Measurements from ENCODE around the gene SSC5D. TPM values are rescaled to one million over a fixed set of nuclear protein-coding genes. Genes with fewer than 3 reads are reported as not detected.

The SSC5D gene
- total RNA-seq, 1 donor from 2014 or later: 0.13 TPM

- DNase-seq (ENCODE audit: low read depth, low spot score): no peak
Measured at GRCh38 chr19:55554741-55555152, 66.5 kb downstream of the SSC5D start.

GRCh38 chr19:55559684-55560083, 71.4 kb downstream of the SSC5D start:
- DNase-seq (ENCODE audit: low read depth, low spot score): no peak

GRCh38 chr19:55563261-55563690, 75.0 kb downstream of the SSC5D start:
- DNase-seq (ENCODE audit: low read depth, low spot score): no peak

GRCh38 chr19:55566823-55567222, 78.6 kb downstream of the SSC5D start:
- DNase-seq (ENCODE audit: low read depth, low spot score): no peak

DNA sequence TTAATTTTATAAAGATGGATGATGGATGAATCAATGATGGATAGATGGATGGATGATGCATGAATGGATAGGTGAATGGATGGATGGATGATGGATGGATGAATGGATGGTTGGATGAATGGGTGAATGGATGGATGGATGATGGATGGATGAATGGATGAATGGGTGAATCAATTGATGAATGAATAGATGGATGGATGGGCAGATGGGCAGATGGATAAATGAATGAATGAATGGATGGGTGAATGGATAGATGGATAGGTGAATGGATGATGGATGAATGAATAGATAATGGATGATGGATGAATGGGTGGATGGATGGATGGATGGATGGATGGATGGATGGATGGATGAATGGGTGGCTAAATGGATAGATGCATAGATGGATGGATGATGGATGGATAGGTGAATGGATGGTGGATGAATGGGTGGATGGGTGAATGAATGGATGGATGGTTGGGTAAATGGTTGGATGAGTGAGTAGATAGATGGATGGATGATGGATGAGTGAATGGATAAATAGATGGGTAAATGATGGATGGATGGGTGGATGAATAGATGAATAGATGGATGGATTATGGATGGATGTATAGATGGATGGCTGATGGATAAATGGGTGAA, 79.6 kb downstream of the SSC5D start:
- DNase-seq (ENCODE audit: low read depth, low spot score): no peak

Other genes starting within 250 kb of the SSC5D start
- 32.5 and 33.0 TPM in 2 replicates for gene PPP6R1, start 229.4 kb upstream of the SSC5D start, total RNA-seq
- gene HSPBP1, start 208.3 kb upstream of the SSC5D start, total RNA-seq: 30.1 and 37.8 TPM in 2 replicates
- gene BRSK1, start 204.4 kb upstream of the SSC5D start, total RNA-seq: 0.07 and 0.40 TPM in 2 replicates
- gene TMEM150B, start 163.1 kb upstream of the SSC5D start, total RNA-seq: not detected in 2 replicates
- 4.3 and 4.8 TPM in 2 replicates for gene KMT5C, start 148.6 kb upstream of the SSC5D start, total RNA-seq
- not detected in 2 replicates for gene COX6B2, start 133.7 kb upstream of the SSC5D start, total RNA-seq
- gene GARIN5B, start 125.2 kb upstream of the SSC5D start, total RNA-seq: not detected in 2 replicates
- gene IL11, start 118.0 kb upstream of the SSC5D start, total RNA-seq: 0.33 TPM in 1 of 2 replicates, not detected in the other
- not detected in 2 replicates for gene TMEM190, start 111.6 kb upstream of the SSC5D start, total RNA-seq
- 0.21 and 0.46 TPM in 2 replicates for gene TMEM238, start 104.1 kb upstream of the SSC5D start, total RNA-seq
- gene RPL28, start 102.5 kb upstream of the SSC5D start, total RNA-seq: 208 and 256 TPM in 2 replicates
- gene UBE2S, start 80.6 kb upstream of the SSC5D start, total RNA-seq: 150 and 327 TPM in 2 replicates
- not detected in 2 replicates for gene SHISA7, start 45.1 kb upstream of the SSC5D start, total RNA-seq
- gene ISOC2, start 26.8 kb upstream of the SSC5D start, total RNA-seq: 36.0 and 63.3 TPM in 2 replicates
- gene C19orf85, start 23.7 kb upstream of the SSC5D start, total RNA-seq: not detected in 2 replicates
- 0.99 and 1.1 TPM in 2 replicates for gene ZNF628, start 11.8 kb upstream of the SSC5D start, total RNA-seq
- 9.8 and 21.2 TPM in 2 replicates for gene NAT14, start 3.2 kb upstream of the SSC5D start, total RNA-seq
- gene SBK2, start 48.7 kb downstream of the SSC5D start, total RNA-seq: not detected in 2 replicates
- gene SBK3, start 57.1 kb downstream of the SSC5D start, total RNA-seq: 0.13 and 0.28 TPM in 2 replicates
- gene ZNF579, start 92.4 kb downstream of the SSC5D start, total RNA-seq: 2.6 and 4.1 TPM in 2 replicates
- 2.4 and 2.5 TPM in 2 replicates for gene FIZ1, start 111.1 kb downstream of the SSC5D start, total RNA-seq
- 12.2 and 12.5 TPM in 2 replicates for gene ZNF524, start 111.9 kb downstream of the SSC5D start, total RNA-seq
- gene ZNF865, start 117.2 kb downstream of the SSC5D start, total RNA-seq: 0.67 and 0.86 TPM in 2 replicates
- gene ZNF784, start 136.1 kb downstream of the SSC5D start, total RNA-seq: 2.5 and 3.7 TPM in 2 replicates
- 2.5 and 2.6 TPM in 2 replicates for gene ZNF580, start 152.6 kb downstream of the SSC5D start, total RNA-seq
- 18.0 and 33.9 TPM in 2 replicates for gene ZNF581, start 155.2 kb downstream of the SSC5D start, total RNA-seq
- 6.1 and 8.6 TPM in 2 replicates for gene CCDC106, start 159.8 kb downstream of the SSC5D start, total RNA-seq
- gene U2AF2, start 166.6 kb downstream of the SSC5D start, total RNA-seq: 165 and 185 TPM in 2 replicates
- 75.9 and 88.6 TPM in 2 replicates for gene EPN1, start 186.8 kb downstream of the SSC5D start, total RNA-seq
- gene NLRP9, start 250.0 kb downstream of the SSC5D start, total RNA-seq: under 0.01 TPM in 1 of 2 replicates, not detected in the other